RWPE1 (cell line): ENCODE results near the gene GATA3.

Experiments used
- CTCF ChIA-PET: fragments of 350-600 bp; sonication (Branson Sonifier 250); formaldehyde crosslinking; extraction: SDS; loops from one replicate; lab custom pipeline; 2021; lab: Yijun Ruan, JAX
- POLR2A ChIA-PET: fragments of 400-600 bp; formaldehyde crosslinking; extraction: SDS; loops from one replicate; lab custom pipeline; 2020; ENCODE audit warnings: antibody characterized with exemption; ENCODE audit not compliant: low non-redundant PET; lab: Yijun Ruan, JAX
- DNase-seq: peaks from one replicate; pipeline ENCODE4 v3.0.0; 2012; ENCODE audit warnings: low spot score
- H3K27ac ChIP-seq: fragments of 450-650 bp; 2 replicates; pipeline ENCODE4 v1.5.1; 2017
- TF ChIP-seq, protein P1 (sequence below): fragments of 450-650 bp; conservative IDR thresholded peaks from 2 replicates; pipeline ENCODE4 v1.5.1; 2017; ENCODE audit warnings: low read depth, mild to moderate bottlenecking

GATA3 gene

GRCh38 chr10:8045726-8046494 is 8.6 kb upstream of the GATA3 start:
- no peak overlapping the region for H3K27ac ChIP-seq
- CTCF ChIA-PET = no interaction called here
- DNase-seq = no peak
- TF ChIP-seq, protein P1, sequence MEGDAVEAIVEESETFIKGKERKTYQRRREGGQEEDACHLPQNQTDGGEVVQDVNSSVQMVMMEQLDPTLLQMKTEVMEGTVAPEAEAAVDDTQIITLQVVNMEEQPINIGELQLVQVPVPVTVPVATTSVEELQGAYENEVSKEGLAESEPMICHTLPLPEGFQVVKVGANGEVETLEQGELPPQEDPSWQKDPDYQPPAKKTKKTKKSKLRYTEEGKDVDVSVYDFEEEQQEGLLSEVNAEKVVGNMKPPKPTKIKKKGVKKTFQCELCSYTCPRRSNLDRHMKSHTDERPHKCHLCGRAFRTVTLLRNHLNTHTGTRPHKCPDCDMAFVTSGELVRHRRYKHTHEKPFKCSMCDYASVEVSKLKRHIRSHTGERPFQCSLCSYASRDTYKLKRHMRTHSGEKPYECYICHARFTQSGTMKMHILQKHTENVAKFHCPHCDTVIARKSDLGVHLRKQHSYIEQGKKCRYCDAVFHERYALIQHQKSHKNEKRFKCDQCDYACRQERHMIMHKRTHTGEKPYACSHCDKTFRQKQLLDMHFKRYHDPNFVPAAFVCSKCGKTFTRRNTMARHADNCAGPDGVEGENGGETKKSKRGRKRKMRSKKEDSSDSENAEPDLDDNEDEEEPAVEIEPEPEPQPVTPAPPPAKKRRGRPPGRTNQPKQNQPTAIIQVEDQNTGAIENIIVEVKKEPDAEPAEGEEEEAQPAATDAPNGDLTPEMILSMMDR = no peak
- POLR2A ChIA-PET = no interaction called here

DNA sequence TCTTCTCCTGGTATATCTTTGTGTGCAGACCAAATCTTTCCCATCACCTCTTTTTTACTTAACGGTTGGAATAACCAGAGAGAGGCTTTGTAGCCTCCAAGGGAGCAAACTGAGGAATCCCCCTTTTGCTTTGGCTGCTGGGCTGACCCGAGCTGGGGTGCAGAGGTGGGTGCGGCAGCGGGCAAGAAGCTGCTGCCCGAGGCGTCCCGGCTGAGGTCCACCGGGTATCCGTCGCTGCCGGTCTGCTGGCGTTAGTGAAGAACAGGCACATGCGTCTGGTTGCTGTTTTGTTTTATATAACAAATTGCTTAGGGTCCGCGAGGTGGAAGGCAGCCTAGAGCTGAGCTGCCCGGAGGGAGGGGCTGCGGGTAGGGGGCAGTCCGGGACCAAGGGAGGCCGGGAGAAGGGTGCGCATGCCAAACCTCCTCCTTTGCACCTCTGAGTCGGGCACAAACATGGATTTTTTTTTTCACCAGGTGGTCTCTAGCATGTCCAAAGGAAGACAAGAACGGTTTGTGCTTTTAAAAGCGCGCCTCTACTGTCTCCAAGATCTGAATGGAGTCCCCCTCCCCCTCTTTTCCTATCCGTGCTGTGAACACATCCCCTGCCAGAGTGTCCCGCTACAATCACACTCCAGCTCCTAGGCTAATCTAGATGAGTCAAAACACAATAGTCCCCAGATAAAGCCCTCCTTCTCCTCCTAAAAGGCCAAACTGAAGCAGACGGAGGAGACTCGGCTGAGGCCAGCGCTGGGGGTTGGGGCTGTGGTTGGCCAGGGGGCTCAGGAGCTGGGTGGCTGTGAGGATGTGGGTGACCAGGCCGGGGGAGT is 6.8 kb upstream of the GATA3 start:
- no peak overlapping the region for H3K27ac ChIP-seq
- DNase-seq = no peak
- CTCF ChIA-PET = no interaction called here
- TF ChIP-seq, protein P1 = no peak
- POLR2A ChIA-PET = no interaction called here

- DNase-seq = no peak
- no peak overlapping the region for H3K27ac ChIP-seq
- TF ChIP-seq, protein P1 = no peak
- ChIA-PET POLR2A (no interaction called here), CTCF (no interaction called here)
These were observed 6.0 kb upstream of the GATA3 start for GRCh38 chr10:8048281-8049008.

DNA sequence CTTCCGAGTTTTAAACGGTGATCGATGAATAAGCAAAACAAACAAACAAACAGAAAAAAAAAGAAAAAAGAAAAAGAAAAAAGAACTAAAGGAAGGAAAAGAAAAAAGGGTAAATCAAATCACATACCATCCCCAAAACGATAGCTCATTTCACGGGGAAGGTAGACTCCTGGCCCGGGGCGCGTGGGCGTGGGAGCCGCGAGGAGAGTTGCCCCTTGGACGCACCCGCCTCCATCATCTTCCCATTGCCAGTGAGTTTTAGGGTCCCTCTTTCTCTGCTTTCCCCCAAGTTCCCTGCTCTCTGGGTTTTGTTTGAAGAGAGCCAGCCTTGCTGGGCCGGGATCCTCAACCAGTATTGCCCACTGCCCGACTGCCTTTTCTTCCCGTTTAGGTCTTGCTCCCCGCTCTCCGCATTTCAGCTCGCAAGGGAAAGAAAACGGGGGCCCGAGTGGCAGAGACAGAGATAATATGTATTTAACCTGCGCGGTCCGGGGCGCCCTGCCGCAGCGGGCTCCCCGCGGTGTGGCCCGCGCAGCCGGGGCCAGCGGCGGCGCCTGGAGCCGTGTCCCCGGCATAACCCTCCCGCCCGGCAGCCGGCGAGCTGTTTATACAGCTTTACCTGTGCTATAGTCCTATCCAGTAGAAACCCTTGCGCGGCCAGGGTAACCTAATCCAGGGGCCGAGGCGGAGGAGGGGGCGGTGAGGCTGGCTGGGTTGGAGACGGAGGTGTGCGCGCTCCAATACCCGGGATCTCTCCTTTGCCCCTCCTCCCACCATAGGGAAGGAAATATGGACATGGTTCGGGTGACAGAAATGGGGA is 5.2 kb upstream of the GATA3 start:
- TF ChIP-seq, protein P1 = no peak
- H3K27ac ChIP-seq = no peak overlapping the region
- POLR2A ChIA-PET = no interaction called here
- no peak for DNase-seq
- CTCF ChIA-PET = interaction anchor here (0.7 kb wide), 1 partner anchor 1176 kb away, joined by 4 read pairs; no protein-coding TSS in a partner anchor

DNA sequence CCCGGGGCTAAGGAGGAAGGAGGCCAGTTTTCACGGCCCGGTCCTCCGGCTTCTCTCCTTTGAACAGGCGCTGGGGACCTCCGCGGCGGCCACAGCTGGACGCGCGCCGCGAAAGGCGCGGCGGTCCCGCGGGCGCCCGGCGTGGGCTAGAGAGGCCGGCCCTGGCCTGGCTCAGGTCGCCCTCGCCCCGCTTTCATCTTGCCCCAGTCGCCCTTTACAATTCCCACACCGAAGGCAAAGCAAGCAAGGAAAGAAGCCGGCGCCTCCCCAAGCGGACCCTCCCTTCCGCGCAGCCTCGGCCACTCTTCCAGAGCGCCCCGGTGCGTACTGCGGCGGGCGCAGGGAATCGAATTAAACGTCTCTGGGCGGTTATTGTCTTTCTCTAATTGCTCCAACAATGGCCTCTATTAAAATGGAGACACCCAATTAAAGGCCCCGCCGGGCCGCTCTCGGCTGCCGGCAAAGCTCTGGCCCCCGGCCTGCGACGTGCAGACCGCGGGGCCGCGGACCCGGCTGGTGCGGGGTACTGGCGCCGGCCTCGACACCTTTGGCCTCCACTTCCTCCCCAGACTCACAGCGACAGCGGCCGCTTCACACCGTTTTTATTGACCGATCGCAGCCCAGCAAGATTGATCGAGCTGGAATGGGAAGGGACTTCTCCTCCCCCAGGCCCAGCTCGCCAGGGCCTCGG is 4.5 kb upstream of the GATA3 start:
- ChIA-PET CTCF (interaction anchor here (0.7 to 0.9 kb wide), 2 partner anchors 59 to 1176 kb away, joined by 3 to 4 read pairs; no protein-coding TSS in a partner anchor), POLR2A (no interaction called here)
- DNase-seq = no peak
- no peak overlapping the region for H3K27ac ChIP-seq
- TF ChIP-seq, protein P1 = no peak
